A549 (cell line): ENCODE results near the gene DCBLD2. TPM values are rescaled to one million over a fixed set of nuclear protein-coding genes. Genes with fewer than 3 reads are reported as not detected.
A peak's percentile ranks its signal among the peaks of the same experiment; 100 is the strongest.

Experiments used
- ATAC-seq, 2 experiments: fragments of 200-7000 bp in 1 of 2; fragments of >200 bp in 1 of 2; cut with Nextera tagmentation in 1 of 2; cut with Tn5 transposase in 1 of 2; 3 replicates each; pipeline versions ENCODE4 v1.8.0 to v1.9.1; 2018 to 2020; ENCODE audit warnings: mild to moderate bottlenecking in 1 of 2, moderate library complexity in 1 of 2
- CTCF ChIA-PET: fragments of 300-600 bp; sonication (Branson Sonifier 250); formaldehyde crosslinking; extraction: SDS; loops from one replicate; lab custom pipeline; 2021; ENCODE audit warnings: antibody characterized with exemption, inconsistent platforms; lab: Yijun Ruan, JAX
- POLR2A ChIA-PET: fragments of 350-600 bp; formaldehyde crosslinking; extraction: SDS; loops from one replicate; lab custom pipeline; 2021; ENCODE audit warnings: antibody characterized with exemption, inconsistent platforms; lab: Yijun Ruan, JAX
- DNase-seq, 2 experiments: peaks; one replicate each; pipeline versions ENCODE4 v3.0.0 to v3.0.0-alpha.2; 2011 to 2016; ENCODE audit warnings: low read depth in 1 of 2, low spot score in 1 of 2
- FAIRE-seq: peaks from 2 replicates; lab custom pipeline; 2011; peaks lifted over from hg19 to GRCh38; lab: Jason Lieb, UNC
- H3K27ac ChIP-seq, 2 experiments: fragments of >200 bp; sonication (Bioruptor Twin); formaldehyde crosslinking; 3 replicates each; pipeline ENCODE4 v1.5.1; 2016 to 2017
- H3K4me1 ChIP-seq: fragments of >200 bp; sonication (Bioruptor Twin); formaldehyde crosslinking; 3 replicates; pipeline ENCODE4 v1.6.1; 2016
- H3K4me2 ChIP-seq: fragments of >200 bp; sonication (Bioruptor Twin); formaldehyde crosslinking; 3 replicates; pipeline ENCODE4 v1.6.1; 2016
- H3K4me3 ChIP-seq: fragments of >200 bp; sonication (Bioruptor Twin); formaldehyde crosslinking; 3 replicates; pipeline ENCODE4 v1.5.1; 2016
- H3K9me3 ChIP-seq: fragments of >200 bp; sonication (Bioruptor Twin); formaldehyde crosslinking; 3 replicates; pipeline ENCODE4 v1.6.1; 2016
- CEBPB ChIP-seq, 2 experiments: fragments of >200 bp in 1 of 2; sonication (Bioruptor Twin) in 1 of 2; formaldehyde crosslinking in 1 of 2; IDR thresholded peaks; 2 replicates each; pipeline ENCODE4 v1.6.1; 2012 to 2016
- CHD4 ChIP-seq: fragments of 200-600 bp; sonication (generic); IDR thresholded peaks from 2 replicates; pipeline ENCODE4 v1.6.1; 2016; ENCODE audit warnings: antibody characterized with exemption, mild to moderate bottlenecking, borderline replicate concordance
- EHMT2 ChIP-seq: fragments of 200-600 bp; sonication (generic); IDR thresholded peaks from 2 replicates; pipeline ENCODE4 v1.6.1; 2016; ENCODE audit warnings: antibody characterized with exemption, low read depth, mild to moderate bottlenecking, moderate library complexity
- FOSB ChIP-seq: fragments of 250-450 bp; sonication (Bioruptor Pico); IDR thresholded peaks from 2 replicates; pipeline ENCODE4 v1.5.0; 2020; ENCODE audit warnings: mild to moderate bottlenecking, moderate library complexity
- FOSL2 ChIP-seq, 2 experiments: fragments of 450-650 bp in 1 of 2; fragments of >200 bp in 1 of 2; sonication (Bioruptor Twin) in 1 of 2; formaldehyde crosslinking; IDR thresholded peaks; 2 replicates each; pipeline versions ENCODE4 v1.5.0 to v1.6.1; 2016 to 2020; ENCODE audit warnings: mild to moderate bottlenecking in 1 of 2, moderate library complexity in 1 of 2
- GATA3 ChIP-seq: IDR thresholded peaks from 2 replicates; pipeline ENCODE4 v1.6.1; 2012; ENCODE audit warnings: borderline replicate concordance
- HEYL ChIP-seq: fragments of 250-450 bp; sonication (Bioruptor Pico); IDR thresholded peaks from 2 replicates; pipeline ENCODE4 v1.8.0; 2021; ENCODE audit warnings: mild to moderate bottlenecking, moderate library complexity
- HOXB13 ChIP-seq: fragments of 250-450 bp; sonication (Bioruptor Pico); IDR thresholded peaks from 2 replicates; pipeline ENCODE4 v1.5.0; 2020; ENCODE audit warnings: low read depth, mild to moderate bottlenecking, moderate library complexity
- JUN ChIP-seq, 2 experiments: fragments of >200 bp; sonication (Bioruptor Twin); formaldehyde crosslinking; IDR thresholded peaks; 2 replicates in 1 of 2; 3 replicates in 1 of 2; pipeline ENCODE4 v1.6.1; 2016 to 2017
- NFE2L2 ChIP-seq: fragments of 150-350 bp; conservative IDR thresholded peaks from 2 replicates; pipeline ENCODE4 v1.6.1; 2014; ENCODE audit warnings: low read length
- NR3C1 ChIP-seq: fragments of >200 bp; sonication (Bioruptor Twin); formaldehyde crosslinking; IDR thresholded peaks from 3 replicates; pipeline ENCODE4 v1.6.1; 2017
- PHF8 ChIP-seq: fragments of 200-600 bp; sonication (generic); IDR thresholded peaks from 2 replicates; pipeline ENCODE4 v1.6.1; 2016; ENCODE audit warnings: low read depth, mild to moderate bottlenecking, antibody characterized with exemption, moderate library complexity, borderline replicate concordance
- RCOR1 ChIP-seq: fragments of 150-350 bp; IDR thresholded peaks from 2 replicates; pipeline ENCODE4 v1.6.1; 2014; ENCODE audit warnings: antibody characterized with exemption, low read length, low read depth
- SMC3 ChIP-seq: fragments of >200 bp; sonication (Bioruptor Twin); formaldehyde crosslinking; IDR thresholded peaks from 3 replicates; pipeline ENCODE4 v1.6.1; 2018; ENCODE audit warnings: inconsistent platforms
- ZSCAN20 ChIP-seq: fragments of 250-450 bp; sonication (Bioruptor Pico); IDR thresholded peaks from 2 replicates; pipeline ENCODE4 v1.8.0; 2022; ENCODE audit warnings: mild to moderate bottlenecking, moderate library complexity
- WGBS: methylation state at CpG from one replicate; pipeline ENCODE4 v1.1.6; 2017; ENCODE audit errors: missing lambda C conversion rate; 5-methylcytosine and 5-hydroxymethylcytosine counted together
- polyA plus RNA-seq, 4 experiments: library from polyadenylated mRNA; depleted of rRNA in 3 of 4; stranded (reverse); fragments of >200 nt; fragmentation: RNase III in 1 of 4; extraction: RNeasy Plus Mini Kit Qiagen cat#74134 plus additional on column Dnase treatment in 1 of 4; gene quantifications; 2 replicates in 3 of 4; 3 replicates in 1 of 4; pipeline ENCODE4 v1.2.3, GENCODE V29; 2011 to 2017
- TF ChIP-seq, protein P1 (sequence below): IDR thresholded peaks from 2 replicates; pipeline ENCODE4 v1.6.1; 2012; ENCODE audit warnings: low read depth, borderline replicate concordance
- TF ChIP-seq, protein P2 (sequence below): IDR thresholded peaks from 2 replicates; pipeline ENCODE4 v1.6.1; 2012
- TF ChIP-seq, protein P3 (sequence below): fragments of 250-450 bp; sonication (Bioruptor Pico); IDR thresholded peaks from 2 replicates; pipeline ENCODE4 v1.5.0; 2021; ENCODE audit warnings: mild to moderate bottlenecking, moderate library complexity, borderline replicate concordance
- TF ChIP-seq, protein P4 (sequence below): fragments of >200 bp; sonication (Bioruptor Twin); formaldehyde crosslinking; IDR thresholded peaks from 3 replicates; pipeline ENCODE4 v1.6.1; 2016
- TF ChIP-seq, protein P5 (sequence below): fragments of >200 bp; sonication (Bioruptor Twin); formaldehyde crosslinking; IDR thresholded peaks from 2 replicates; pipeline ENCODE4 v1.6.1; 2016

The DCBLD2 gene
- polyA plus RNA-seq, 2 of the 4 experiments (the other 2 are of a cell fraction): 266 to 623 TPM

DNA sequence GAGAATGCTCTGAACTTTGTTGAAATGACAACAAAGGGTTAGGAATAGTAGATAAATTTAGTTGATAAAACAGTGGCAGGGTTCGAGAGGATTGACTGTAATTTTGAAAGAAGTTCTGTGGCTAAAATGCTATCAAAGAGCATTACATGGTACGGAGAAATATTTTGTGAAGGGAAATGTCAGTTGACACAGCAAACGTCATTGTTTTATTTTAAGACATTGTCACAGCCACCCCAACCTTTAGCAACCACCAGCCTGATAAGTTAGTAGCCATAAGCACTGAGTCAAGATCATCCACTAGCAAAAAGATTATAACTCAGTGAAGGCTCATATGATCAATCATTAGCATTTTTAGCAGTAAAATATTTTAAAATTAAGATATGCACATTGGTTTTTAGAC is 147.0 kb downstream of the DCBLD2 start:
- POLR2A ChIA-PET: no interaction called here
- H3K27ac ChIP-seq: no peak overlapping the region

DNA sequence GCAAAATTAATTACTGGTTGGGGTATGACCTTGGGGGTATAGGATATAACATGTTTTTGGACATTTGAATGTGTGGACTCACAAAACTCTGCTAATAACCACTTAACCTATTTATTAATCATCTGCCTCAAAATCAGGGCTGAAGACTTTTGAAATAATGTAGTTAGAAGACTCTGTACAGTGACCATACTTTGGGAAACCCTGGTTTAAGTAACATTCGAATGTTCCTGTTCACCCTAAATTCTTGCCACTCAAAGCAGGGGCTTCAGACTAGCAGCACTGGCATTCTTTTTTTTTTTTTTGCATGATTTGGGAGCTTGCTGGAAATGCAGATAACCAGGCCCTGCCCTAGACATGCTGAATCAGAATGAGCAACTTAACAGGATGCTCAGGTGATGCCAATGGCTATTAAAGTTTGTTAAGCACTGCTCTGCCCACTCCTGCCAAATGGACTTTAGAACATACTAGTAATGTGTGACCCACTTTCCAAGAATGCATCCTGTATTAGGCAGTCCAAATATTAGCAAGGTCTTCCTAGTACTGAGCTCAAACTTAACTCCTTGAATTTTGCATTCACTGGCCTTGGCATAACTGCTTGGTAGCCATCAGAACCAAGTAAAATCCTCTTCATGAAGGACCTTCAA is 151.1 kb downstream of the DCBLD2 start:
- 51% methylated on average over 1 of the region's 1 CpG for WGBS
- H3K4me2 ChIP-seq: no peak overlapping the region
- ChIA-PET CTCF (interaction anchor here (0.6 kb wide), 1 partner anchor 1558 kb away, joined by 3 read pairs; no protein-coding TSS in a partner anchor), POLR2A (no interaction called here)
- no peak overlapping the region for H3K27ac ChIP-seq
- ATAC-seq (peak; percentile 74; a peak in 4 of 6 replicates), FAIRE-seq (no peak), DNase-seq (peak in 1 of 2 experiments; percentile 14)
- peaks cover 8% of the 10 kb centered on the region; the same call in 2 of the 3 replicates for H3K4me1 ChIP-seq
- H3K4me3 ChIP-seq: no peak overlapping the region
- no peaks in the 10 kb centered on the region for H3K9me3 ChIP-seq
- no peak for TF ChIP-seq SMC3
- TF ChIP-seq, protein P1, sequence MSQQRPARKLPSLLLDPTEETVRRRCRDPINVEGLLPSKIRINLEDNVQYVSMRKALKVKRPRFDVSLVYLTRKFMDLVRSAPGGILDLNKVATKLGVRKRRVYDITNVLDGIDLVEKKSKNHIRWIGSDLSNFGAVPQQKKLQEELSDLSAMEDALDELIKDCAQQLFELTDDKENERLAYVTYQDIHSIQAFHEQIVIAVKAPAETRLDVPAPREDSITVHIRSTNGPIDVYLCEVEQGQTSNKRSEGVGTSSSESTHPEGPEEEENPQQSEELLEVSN: no peak

More for the DNA sequence above, 147.0 kb downstream of the DCBLD2 start:
- no peak overlapping the region for H3K4me3 ChIP-seq
- H3K4me2 ChIP-seq: no peak overlapping the region
- WGBS: 29% methylated on average over 3 of the region's 3 CpGs
- FAIRE-seq (no peak), ATAC-seq (no peak), DNase-seq (no peak)
- TF ChIP-seq JUN (IDR thresholded peaks at IDR 0.05) (no peak), FOSB (CRISPR knock-in tag) (no peak), GATA3 (no peak), HEYL (CRISPR knock-in tag) (no peak), EHMT2 (no peak), FOSL2 (IDR thresholded peaks at IDR 0.05) (no peak), FOSL2 (CRISPR knock-in tag; IDR thresholded peaks at IDR 0.05) (no peak), NR3C1 (no peak), HOXB13 (CRISPR knock-in tag) (no peak), RCOR1 (no peak), NFE2L2 (no peak), CEBPB (IDR thresholded peaks at IDR 0.05) (no peak), ZSCAN20 (CRISPR knock-in tag) (no peak)
- TF ChIP-seq, protein P2, sequence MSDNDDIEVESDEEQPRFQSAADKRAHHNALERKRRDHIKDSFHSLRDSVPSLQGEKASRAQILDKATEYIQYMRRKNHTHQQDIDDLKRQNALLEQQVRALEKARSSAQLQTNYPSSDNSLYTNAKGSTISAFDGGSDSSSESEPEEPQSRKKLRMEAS: no peak
- TF ChIP-seq, protein P3, sequence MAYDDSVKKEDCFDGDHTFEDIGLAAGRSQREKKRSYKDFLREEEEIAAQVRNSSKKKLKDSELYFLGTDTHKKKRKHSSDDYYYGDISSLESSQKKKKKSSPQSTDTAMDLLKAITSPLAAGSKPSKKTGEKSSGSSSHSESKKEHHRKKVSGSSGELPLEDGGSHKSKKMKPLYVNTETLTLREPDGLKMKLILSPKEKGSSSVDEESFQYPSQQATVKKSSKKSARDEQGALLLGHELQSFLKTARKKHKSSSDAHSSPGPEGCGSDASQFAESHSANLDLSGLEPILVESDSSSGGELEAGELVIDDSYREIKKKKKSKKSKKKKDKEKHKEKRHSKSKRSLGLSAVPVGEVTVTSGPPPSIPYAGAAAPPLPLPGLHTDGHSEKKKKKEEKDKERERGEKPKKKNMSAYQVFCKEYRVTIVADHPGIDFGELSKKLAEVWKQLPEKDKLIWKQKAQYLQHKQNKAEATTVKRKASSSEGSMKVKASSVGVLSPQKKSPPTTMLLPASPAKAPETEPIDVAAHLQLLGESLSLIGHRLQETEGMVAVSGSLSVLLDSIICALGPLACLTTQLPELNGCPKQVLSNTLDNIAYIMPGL (CRISPR knock-in tag): no peak
- CTCF ChIA-PET: interaction anchor here (1.1 kb wide), 1 partner anchor 10 kb away, joined by 4 read pairs; no protein-coding TSS in a partner anchor
- H3K4me1 ChIP-seq: peaks cover 8% of the 10 kb centered on the region; the same call in 2 of the 3 replicates
- H3K9me3 ChIP-seq: no peaks in the 10 kb centered on the region

DNA sequence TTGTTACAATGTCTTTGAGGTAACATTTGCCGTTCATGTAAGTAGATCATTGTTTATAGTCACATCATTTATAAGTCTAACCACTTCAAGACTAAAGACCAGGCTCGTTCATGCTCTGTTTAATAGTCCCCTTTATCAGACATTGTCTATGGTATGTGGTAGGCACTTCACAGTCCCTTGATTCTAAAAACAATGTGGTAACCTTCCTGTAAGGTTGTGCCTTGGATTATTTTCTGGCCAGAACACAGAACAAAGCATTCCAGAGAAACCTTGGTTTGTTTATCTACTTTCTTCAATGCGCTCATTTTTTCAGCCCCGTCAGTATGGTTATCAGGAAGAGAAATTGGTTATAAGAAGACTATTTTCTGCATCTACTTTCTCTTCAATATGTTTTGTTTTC is 154.6 kb downstream of the DCBLD2 start:
- ATAC-seq (no peak), FAIRE-seq (no peak), DNase-seq (no peak)
- ChIA-PET CTCF (no interaction called here), POLR2A (no interaction called here)
- Histone ChIP-seq H3K4me2 (no peak overlapping the region), H3K4me1 (peaks cover 13% of the 10 kb centered on the region; the same call in 2 of the 3 replicates), H3K27ac (no peak overlapping the region), H3K4me3 (no peak overlapping the region), H3K9me3 (no peaks in the 10 kb centered on the region)
- 77% methylated on average over 4 of the region's 4 CpGs for WGBS
- TF ChIP-seq, protein P3 (CRISPR knock-in tag): no peak
- TF ChIP-seq, protein P4, sequence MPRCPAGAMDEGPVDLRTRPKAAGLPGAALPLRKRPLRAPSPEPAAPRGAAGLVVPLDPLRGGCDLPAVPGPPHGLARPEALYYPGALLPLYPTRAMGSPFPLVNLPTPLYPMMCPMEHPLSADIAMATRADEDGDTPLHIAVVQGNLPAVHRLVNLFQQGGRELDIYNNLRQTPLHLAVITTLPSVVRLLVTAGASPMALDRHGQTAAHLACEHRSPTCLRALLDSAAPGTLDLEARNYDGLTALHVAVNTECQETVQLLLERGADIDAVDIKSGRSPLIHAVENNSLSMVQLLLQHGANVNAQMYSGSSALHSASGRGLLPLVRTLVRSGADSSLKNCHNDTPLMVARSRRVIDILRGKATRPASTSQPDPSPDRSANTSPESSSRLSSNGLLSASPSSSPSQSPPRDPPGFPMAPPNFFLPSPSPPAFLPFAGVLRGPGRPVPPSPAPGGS: no peak
- TF ChIP-seq NFE2L2 (no peak), CHD4 (no peak), PHF8 (no peak)
- TF ChIP-seq, protein P5, sequence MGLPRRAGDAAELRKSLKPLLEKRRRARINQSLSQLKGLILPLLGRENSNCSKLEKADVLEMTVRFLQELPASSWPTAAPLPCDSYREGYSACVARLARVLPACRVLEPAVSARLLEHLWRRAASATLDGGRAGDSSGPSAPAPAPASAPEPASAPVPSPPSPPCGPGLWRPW: no peak
- TF ChIP-seq, protein P2: no peak
